WTC11 (cell line): Measurements from ENCODE around the gene SETD2. TPM values are rescaled to one million over a fixed set of nuclear protein-coding genes. Genes with fewer than 3 reads are reported as not detected.

Source experiments
- ATAC-seq: fragments of 200-7000 bp; cut with Tn5 transposase; 2 replicates; pipeline ENCODE4 v1.10.0; 2021; ENCODE audit warnings: mild to moderate bottlenecking, moderate library complexity
- CTCF ChIA-PET: fragments of 300-600 bp; sonication (Branson Sonifier 250); formaldehyde crosslinking; loops from one replicate; lab custom pipeline; 2021; ENCODE audit warnings: antibody characterized with exemption; lab: Charles Lee
- POLR2A ChIA-PET: fragments of 350-600 bp; sonication (Branson Sonifier 250); formaldehyde crosslinking; loops from one replicate; lab custom pipeline; 2021; ENCODE audit warnings: antibody characterized with exemption; lab: Charles Lee
- DNase-seq: peaks from one replicate; pipeline ENCODE4 v3.0.0; 2021; ENCODE audit warnings: low spot score
- H3K27ac Mint-ChIP-seq: 2 replicates; pipeline ENCODE4 v1.8.0; 2021; ENCODE audit warnings: mixed read lengths
- H3K27me3 Mint-ChIP-seq: 2 replicates; pipeline ENCODE4 v1.8.0; 2021; ENCODE audit warnings: low read depth, mild to moderate bottlenecking, moderate library complexity, mixed read lengths
- H3K36me3 Mint-ChIP-seq: 2 replicates; pipeline ENCODE4 v1.8.0; 2021; ENCODE audit warnings: mixed read lengths
- H3K4me1 Mint-ChIP-seq: 2 replicates; pipeline ENCODE4 v1.8.0; 2022; ENCODE audit warnings: mixed read lengths
- H3K4me3 Mint-ChIP-seq: 2 replicates; pipeline ENCODE4 v1.8.0; 2021; ENCODE audit warnings: mild to moderate bottlenecking, moderate library complexity, mixed read lengths
- H3K9me3 Mint-ChIP-seq: 2 replicates; pipeline ENCODE4 v1.8.0; 2021; ENCODE audit warnings: mixed read lengths
- CBFB ChIP-seq: sonication (generic); formaldehyde crosslinking; IDR thresholded peaks from 2 replicates; pipeline ENCODE4 v1.8.1; 2022; ENCODE audit warnings: mild to moderate bottlenecking, low read depth, missing genetic modification reagents
- CDX4 ChIP-seq: fragments of 250-450 bp; sonication (Bioruptor Pico); IDR thresholded peaks from 2 replicates; pipeline ENCODE4 v1.9.0; 2021; ENCODE audit warnings: moderate library complexity, mild to moderate bottlenecking, inconsistent platforms, borderline replicate concordance
- CREM ChIP-seq: sonication (generic); formaldehyde crosslinking; IDR thresholded peaks from 2 replicates; pipeline ENCODE4 v1.8.1; 2022; ENCODE audit warnings: mild to moderate bottlenecking, missing genetic modification reagents, moderate library complexity
- E2F4 ChIP-seq: sonication (generic); formaldehyde crosslinking; IDR thresholded peaks from 2 replicates; pipeline ENCODE4 v1.8.1; 2022; ENCODE audit warnings: low read depth, mild to moderate bottlenecking, moderate library complexity, missing genetic modification reagents, borderline replicate concordance
- ERG ChIP-seq: fragments of 250-450 bp; sonication (Bioruptor Pico); IDR thresholded peaks from 2 replicates; pipeline ENCODE4 v1.8.0; 2021; ENCODE audit warnings: mild to moderate bottlenecking
- ESRRA ChIP-seq: sonication (generic); formaldehyde crosslinking; IDR thresholded peaks from 2 replicates; pipeline ENCODE4 v1.8.1; 2022; ENCODE audit warnings: mild to moderate bottlenecking, missing genetic modification reagents, borderline replicate concordance
- FOXJ3 ChIP-seq: sonication (generic); formaldehyde crosslinking; IDR thresholded peaks from 2 replicates; pipeline ENCODE4 v1.9.0; 2021; ENCODE audit warnings: missing genetic modification reagents, mild to moderate bottlenecking, borderline replicate concordance
- GABPB1 ChIP-seq: sonication (generic); formaldehyde crosslinking; IDR thresholded peaks from 2 replicates; pipeline ENCODE4 v1.8.1; 2023; ENCODE audit warnings: mild to moderate bottlenecking, missing genetic modification reagents
- IRF2 ChIP-seq: sonication (generic); formaldehyde crosslinking; IDR thresholded peaks from 2 replicates; pipeline ENCODE4 v1.8.0; 2022; ENCODE audit warnings: low read depth, missing genetic modification reagents, borderline replicate concordance
- NFE2L1 ChIP-seq: sonication (generic); formaldehyde crosslinking; IDR thresholded peaks from 2 replicates; pipeline ENCODE4 v1.8.1; 2023; ENCODE audit warnings: missing genetic modification reagents
- NFYB ChIP-seq: sonication (generic); formaldehyde crosslinking; conservative IDR thresholded peaks from 2 replicates; pipeline ENCODE4 v1.8.0; 2022; ENCODE audit warnings: low read depth, missing genetic modification reagents
- NR1H2 ChIP-seq: sonication (generic); formaldehyde crosslinking; IDR thresholded peaks from 2 replicates; pipeline ENCODE4 v1.9.0; 2021; ENCODE audit warnings: mild to moderate bottlenecking, moderate library complexity, missing genetic modification reagents
- NR2C2 ChIP-seq: sonication (generic); formaldehyde crosslinking; IDR thresholded peaks from 2 replicates; pipeline ENCODE4 v1.8.0; 2022; ENCODE audit warnings: mild to moderate bottlenecking, missing genetic modification reagents
- NR3C1 ChIP-seq: sonication (generic); formaldehyde crosslinking; conservative IDR thresholded peaks from 2 replicates; pipeline ENCODE4 v1.8.1; 2023; ENCODE audit warnings: low read depth, mild to moderate bottlenecking, missing genetic modification reagents
- RELA ChIP-seq: sonication (generic); formaldehyde crosslinking; IDR thresholded peaks from 2 replicates; pipeline ENCODE4 v1.8.1; 2022; ENCODE audit warnings: missing genetic modification reagents, mild to moderate bottlenecking, borderline replicate concordance
- TCF7 ChIP-seq: sonication (generic); formaldehyde crosslinking; IDR thresholded peaks from 2 replicates; pipeline ENCODE4 v1.8.0; 2022; ENCODE audit warnings: mild to moderate bottlenecking, low read depth, missing genetic modification reagents, moderate library complexity
- TEAD1 ChIP-seq: sonication (generic); formaldehyde crosslinking; IDR thresholded peaks from 2 replicates; pipeline ENCODE4 v1.8.0; 2022; ENCODE audit warnings: mild to moderate bottlenecking, missing genetic modification reagents
- TP53 ChIP-seq: sonication (generic); formaldehyde crosslinking; IDR thresholded peaks from 2 replicates; pipeline ENCODE4 v1.8.1; 2023; ENCODE audit warnings: mild to moderate bottlenecking, missing genetic modification reagents
- ZNF416 ChIP-seq: fragments of 250-450 bp; sonication (Bioruptor Pico); IDR thresholded peaks from 2 replicates; pipeline ENCODE4 v1.9.0; 2021; ENCODE audit warnings: mild to moderate bottlenecking, inconsistent platforms
- total RNA-seq: library from RNA; stranded (reverse); gene quantifications from 3 replicates; pipeline ENCODE4 v1.2.3, GENCODE V29; 2021
- TF ChIP-seq, protein P1 (sequence below): sonication (generic); formaldehyde crosslinking; IDR thresholded peaks from 2 replicates; pipeline ENCODE4 v1.8.0; 2023; ENCODE audit warnings: missing genetic modification reagents
- TF ChIP-seq, protein P2 (sequence below): sonication (generic); formaldehyde crosslinking; IDR thresholded peaks from 2 replicates; pipeline ENCODE4 v1.8.1; 2022; ENCODE audit warnings: missing genetic modification reagents, borderline replicate concordance
- TF ChIP-seq, protein P3 (sequence below): fragments of 250-450 bp; sonication (Bioruptor Pico); conservative IDR thresholded peaks from 2 replicates; pipeline ENCODE4 v1.9.0; 2021; ENCODE audit warnings: mild to moderate bottlenecking

The SETD2 gene
- total RNA-seq, 1 experiment from 2014 or later: 39.8 TPM

- TF ChIP-seq RELA (no peak), CBFB (CRISPR knock-in tag) (no peak), NR2C2 (CRISPR knock-in tag) (no peak), ERG (CRISPR knock-in tag) (no peak)
- ATAC-seq (no peak), DNase-seq (no peak)
- Mint-ChIP-seq H3K36me3 (peaks cover 24% of the 10 kb centered on the region; the same call in 1 of the 2 replicates), H3K27ac (no peak overlapping the region), H3K4me1 (0 out of 2 replicates have a peak, but pooled peaks cover 3% of the 10 kb centered on the region), H3K4me3 (no peak overlapping the region), H3K27me3 (no peaks in the 10 kb centered on the region), H3K9me3 (no peaks in the 10 kb centered on the region)
- ChIA-PET POLR2A (no interaction called here), CTCF (no interaction called here)
Measured at GRCh38 chr3:47004369-47005211, 159.3 kb downstream of the SETD2 start.

- ChIA-PET CTCF (interaction anchor here (0.9 to 1.5 kb wide), 9 partner anchors 16 to 417 kb away, joined by 3 to 9 read pairs (median 4); partner anchors contain the start of genes NBEAL2 and PTPN23), POLR2A (no interaction called here)
- no peak for ATAC-seq
- Mint-ChIP-seq H3K27me3 (no peaks in the 10 kb centered on the region), H3K36me3 (peaks cover 24% of the 10 kb centered on the region; the same call in 1 of the 2 replicates), H3K9me3 (no peaks in the 10 kb centered on the region), H3K27ac (no peak overlapping the region), H3K4me1 (0 out of 2 replicates have a peak, but pooled peaks cover 3% of the 10 kb centered on the region), H3K4me3 (no peak overlapping the region)
- TF ChIP-seq NFE2L1 (CRISPR knock-in tag): no peak
- no peak for TF ChIP-seq TEAD1 (CRISPR knock-in tag)
- no peak for TF ChIP-seq IRF2 (CRISPR knock-in tag)
- no peak for TF ChIP-seq ZNF416
- no peak for TF ChIP-seq CREM (CRISPR knock-in tag)
- TF ChIP-seq TCF7 (CRISPR knock-in tag): no peak
- TF ChIP-seq, protein P1, sequence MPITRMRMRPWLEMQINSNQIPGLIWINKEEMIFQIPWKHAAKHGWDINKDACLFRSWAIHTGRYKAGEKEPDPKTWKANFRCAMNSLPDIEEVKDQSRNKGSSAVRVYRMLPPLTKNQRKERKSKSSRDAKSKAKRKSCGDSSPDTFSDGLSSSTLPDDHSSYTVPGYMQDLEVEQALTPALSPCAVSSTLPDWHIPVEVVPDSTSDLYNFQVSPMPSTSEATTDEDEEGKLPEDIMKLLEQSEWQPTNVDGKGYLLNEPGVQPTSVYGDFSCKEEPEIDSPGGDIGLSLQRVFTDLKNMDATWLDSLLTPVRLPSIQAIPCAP: no peak
- TF ChIP-seq FOXJ3 (CRISPR knock-in tag): no peak
- no peak for TF ChIP-seq GABPB1 (CRISPR knock-in tag)
- TF ChIP-seq, protein P2, sequence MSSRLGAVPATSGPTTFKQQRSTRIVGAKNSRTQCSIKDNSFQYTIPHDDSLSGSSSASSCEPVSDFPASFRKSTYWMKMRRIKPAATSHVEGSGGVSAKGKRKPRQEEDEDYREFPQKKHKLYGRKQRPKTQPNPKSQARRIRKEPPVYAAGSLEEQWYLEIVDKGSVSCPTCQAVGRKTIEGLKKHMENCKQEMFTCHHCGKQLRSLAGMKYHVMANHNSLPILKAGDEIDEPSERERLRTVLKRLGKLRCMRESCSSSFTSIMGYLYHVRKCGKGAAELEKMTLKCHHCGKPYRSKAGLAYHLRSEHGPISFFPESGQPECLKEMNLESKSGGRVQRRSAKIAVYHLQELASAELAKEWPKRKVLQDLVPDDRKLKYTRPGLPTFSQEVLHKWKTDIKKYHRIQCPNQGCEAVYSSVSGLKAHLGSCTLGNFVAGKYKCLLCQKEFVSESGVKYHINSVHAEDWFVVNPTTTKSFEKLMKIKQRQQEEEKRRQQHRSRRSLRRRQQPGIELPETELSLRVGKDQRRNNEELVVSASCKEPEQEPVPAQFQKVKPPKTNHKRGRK (CRISPR knock-in tag): no peak
- no peak for TF ChIP-seq NR3C1
- no peak for TF ChIP-seq CDX4 (CRISPR knock-in tag)
- no peak for TF ChIP-seq TP53 (CRISPR knock-in tag)
- TF ChIP-seq ESRRA (CRISPR knock-in tag): no peak
- TF ChIP-seq, protein P3, sequence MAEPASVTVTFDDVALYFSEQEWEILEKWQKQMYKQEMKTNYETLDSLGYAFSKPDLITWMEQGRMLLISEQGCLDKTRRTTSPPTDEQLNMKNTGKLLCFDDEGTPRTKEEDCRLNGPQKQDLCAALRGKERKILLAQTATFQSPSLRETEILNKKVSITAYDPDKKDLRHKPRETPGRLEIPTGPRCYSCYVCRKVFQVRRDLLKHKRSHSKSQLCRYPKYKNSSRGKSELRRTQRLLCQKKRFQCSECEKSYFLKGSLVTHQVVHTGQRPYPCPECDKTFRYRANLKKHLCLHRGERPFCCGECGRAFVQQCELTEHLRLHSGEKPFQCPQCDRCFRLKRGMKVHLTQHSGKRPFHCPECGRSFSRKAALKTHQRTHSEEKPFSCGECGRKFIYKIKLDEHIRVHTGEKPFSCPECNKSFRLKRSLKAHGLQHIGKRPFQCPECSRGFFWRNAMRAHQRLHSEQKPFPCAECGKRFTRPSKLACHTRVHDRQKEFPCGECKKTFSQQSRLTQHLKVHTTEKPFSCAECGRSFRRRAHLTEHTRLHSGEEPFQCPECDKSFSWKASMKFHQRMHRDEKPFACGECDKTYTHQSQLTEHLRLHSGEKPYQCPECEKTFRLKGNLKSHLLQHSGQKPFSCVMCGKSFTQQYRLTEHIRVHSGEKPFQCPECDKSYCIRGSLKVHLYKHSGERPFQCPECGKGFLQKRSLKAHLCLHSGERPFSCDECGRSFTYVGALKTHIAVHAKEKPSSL: no peak
- TF ChIP-seq E2F4: no peak
- TF ChIP-seq NR1H2 (CRISPR knock-in tag): no peak
- no peak for TF ChIP-seq CBFB (CRISPR knock-in tag)
- TF ChIP-seq NFYB: no peak
- no peak for DNase-seq
Measured at GRCh38 chr3:47003461-47004368, 160.2 kb downstream of the SETD2 start.
